Breast epithelium (tissue), 4 donors: ENCODE data around the gene TAS2R46. TPM values are rescaled to one million over a fixed set of nuclear protein-coding genes. Genes with fewer than 3 reads are reported as not detected.

Source experiments
- DNase-seq, 2 donors: peaks; one replicate each; pipeline ENCODE4 v3.0.0-alpha.2; 2019; ENCODE audit warnings: low spot score in 2 of 2
- H3K27ac ChIP-seq, 2 donors: fragments of 200-600 bp; sonication (generic) in 1 of 2; one replicate each; pipeline ENCODE4 v1.5.1; 2016 to 2019; ENCODE audit warnings: mild to moderate bottlenecking in 1 of 2
- H3K27me3 ChIP-seq, 2 donors: fragments of 200-600 bp; sonication (generic) in 1 of 2; one replicate each; pipeline versions ENCODE4 v1.5.1 to v1.6.0; 2017 to 2019; ENCODE audit warnings: control low read depth in 1 of 2, mild to moderate bottlenecking in 1 of 2
- H3K36me3 ChIP-seq: fragments of 200-600 bp; one replicate; pipeline ENCODE4 v1.5.1; 2019
- H3K4me1 ChIP-seq, 2 donors: fragments of 200-600 bp; sonication (generic); one replicate each; pipeline ENCODE4 v1.5.1; 2016 to 2019; ENCODE audit warnings: control low read depth in 1 of 2
- H3K4me3 ChIP-seq, 3 donors: fragments of 200-600 bp; sonication (generic); 1 replicate in 2 of 3; 2 replicates in 1 of 3; pipeline ENCODE4 v1.5.1; 2016 to 2019; ENCODE audit warnings: mild to moderate bottlenecking in 3 of 3, moderate library complexity in 2 of 3
- H3K9me3 ChIP-seq, 2 donors: fragments of 200-600 bp; sonication (generic) in 1 of 2; one replicate each; pipeline ENCODE4 v1.5.1; 2016 to 2019; ENCODE audit warnings: control low read depth in 1 of 2
- CTCF ChIP-seq, 3 donors: fragments of 450-650 bp; IDR thresholded peaks; one replicate each; pipeline ENCODE4 v1.5.1; 2016 to 2017; ENCODE audit warnings: antibody characterized with exemption in 3 of 3, mild to moderate bottlenecking in 3 of 3, moderate library complexity in 3 of 3
- POLR2A ChIP-seq: fragments of 450-650 bp; IDR thresholded peaks from one replicate; pipeline ENCODE4 v1.6.1; 2016; ENCODE audit warnings: antibody characterized with exemption, mild to moderate bottlenecking, moderate library complexity
- POLR2AphosphoS5 ChIP-seq, 3 donors: sonication (generic); formaldehyde crosslinking; IDR thresholded peaks; one replicate each; pipeline ENCODE4 v1.6.1; 2017; ENCODE audit warnings: antibody characterized with exemption in 3 of 3
- intact Hi-C: fragments of 100-400 bp; cut with DNase I; formaldehyde crosslinking; loops from one replicate; pipeline ENCODE4 v1.15.1; 2023; ENCODE audit warnings: low total_unique reads
- total RNA-seq, 3 donors: library from RNA; depleted of rRNA; stranded (reverse); fragments of >200 nt; gene quantifications; one replicate each; pipeline ENCODE4 v1.1.0, GENCODE V29; 2016

Gene TAS2R46
- total RNA-seq, 3 donors from 2014 or later: 3.2 to 4.6 (median 3.2) TPM

DNA sequence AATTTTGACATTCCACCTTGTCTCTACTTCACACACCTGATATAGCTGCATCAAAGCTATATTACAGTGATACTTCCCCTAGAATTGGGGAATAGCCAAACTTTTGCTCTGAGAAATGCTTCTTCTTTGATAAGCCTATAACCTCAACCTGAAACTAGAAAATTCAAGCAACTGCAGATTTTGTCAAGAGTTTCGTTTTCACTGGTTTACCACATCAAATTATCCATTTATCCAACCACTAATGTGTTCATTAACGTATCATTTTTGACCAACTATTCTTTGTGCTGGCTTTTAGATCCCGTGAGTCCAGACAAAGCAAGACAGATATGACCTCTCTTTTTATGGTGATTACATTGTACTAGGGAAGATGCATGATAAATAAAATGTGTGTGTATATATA, 13.5 kb upstream of the TAS2R46 start:
- no peaks in the 10 kb centered on the region for H3K4me1 ChIP-seq
- H3K27me3 ChIP-seq: no peaks in the 10 kb centered on the region
- peaks cover 0 to 4% of the 10 kb centered on the region in 2 donors for H3K9me3 ChIP-seq
- intact Hi-C loops: no loop called here
- H3K4me3 ChIP-seq: no peak overlapping the region
- no peak for TF ChIP-seq POLR2AphosphoS5 (IDR thresholded peaks at IDR 0.05)
- no peak for TF ChIP-seq POLR2A
- no peak for TF ChIP-seq CTCF (IDR thresholded peaks at IDR 0.05)
- no peak overlapping the region for H3K27ac ChIP-seq
- no peaks in the 10 kb centered on the region for H3K36me3 ChIP-seq
- no peak for DNase-seq

GRCh38 chr12:11071414-11071813, 9.3 kb upstream of the TAS2R46 start:
- TF ChIP-seq CTCF (IDR thresholded peaks at IDR 0.05) (no peak), POLR2AphosphoS5 (IDR thresholded peaks at IDR 0.05) (no peak), POLR2A (no peak)
- DNase-seq: no peak
- intact Hi-C loops: no loop called here
- Histone ChIP-seq H3K9me3 (no peaks in the 10 kb centered on the region), H3K27me3 (no peaks in the 10 kb centered on the region), H3K36me3 (no peaks in the 10 kb centered on the region), H3K4me3 (no peak overlapping the region), H3K4me1 (no peaks in the 10 kb centered on the region), H3K27ac (no peak overlapping the region)

DNA sequence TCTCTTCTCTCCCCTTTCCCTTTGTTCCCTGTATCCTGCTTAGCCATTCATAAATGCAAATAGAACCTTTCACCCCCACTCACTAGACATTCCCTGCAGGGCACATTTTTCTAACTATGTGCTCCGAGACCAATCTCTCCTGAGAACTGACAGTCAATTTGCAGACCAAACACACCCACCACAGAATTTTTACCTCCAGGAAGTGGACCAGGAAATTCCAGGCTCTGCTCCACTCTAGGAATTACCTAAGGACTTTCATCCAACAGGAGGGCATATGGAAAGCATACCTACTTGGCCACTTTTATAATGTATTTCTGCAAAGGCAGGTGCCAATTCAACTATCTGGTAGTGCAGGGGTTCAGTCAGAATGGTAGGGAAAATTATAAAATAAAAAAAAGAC, 8.9 kb upstream of the TAS2R46 start:
- intact Hi-C loops: no loop called here
- Histone ChIP-seq H3K4me3 (no peak overlapping the region), H3K36me3 (no peaks in the 10 kb centered on the region), H3K4me1 (no peaks in the 10 kb centered on the region), H3K27ac (no peak overlapping the region), H3K9me3 (no peaks in the 10 kb centered on the region), H3K27me3 (no peaks in the 10 kb centered on the region)
- no peak for TF ChIP-seq POLR2AphosphoS5 (IDR thresholded peaks at IDR 0.05)
- TF ChIP-seq POLR2A: no peak
- no peak for TF ChIP-seq CTCF (IDR thresholded peaks at IDR 0.05)
- no peak for DNase-seq

- no peaks in the 10 kb centered on the region for H3K4me1 ChIP-seq
- no peak overlapping the region for H3K27ac ChIP-seq
- H3K9me3 ChIP-seq: no peaks in the 10 kb centered on the region
- H3K36me3 ChIP-seq: no peaks in the 10 kb centered on the region
- no peak for DNase-seq
- no peak overlapping the region for H3K4me3 ChIP-seq
- TF ChIP-seq CTCF (IDR thresholded peaks at IDR 0.05) (no peak), POLR2A (no peak), POLR2AphosphoS5 (IDR thresholded peaks at IDR 0.05) (no peak)
- no peaks in the 10 kb centered on the region for H3K27me3 ChIP-seq
- intact Hi-C loops: no loop called here
Observed at GRCh38 chr12:11069854-11070365, 7.8 kb upstream of the TAS2R46 start.

DNA sequence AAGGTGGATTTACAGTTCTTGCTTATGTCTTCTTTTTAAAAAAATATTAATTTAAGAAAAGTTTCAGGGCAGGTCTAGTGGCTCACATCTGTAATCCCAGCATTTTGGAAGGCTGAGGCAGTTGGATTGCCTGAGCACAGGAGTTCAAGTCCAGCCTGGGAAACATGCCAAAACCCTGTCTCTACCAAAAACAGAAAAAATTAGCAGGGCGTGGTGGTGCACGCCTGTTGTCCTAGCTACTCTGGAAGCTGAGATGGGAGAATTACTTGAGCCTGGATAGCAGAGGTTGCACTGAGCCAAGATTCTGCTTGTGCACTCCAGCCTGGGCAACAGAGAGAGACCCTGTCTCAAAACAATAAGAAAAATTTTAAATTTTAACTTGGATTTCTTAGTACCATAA, 5.4 kb upstream of the TAS2R46 start:
- no peak overlapping the region for H3K27ac ChIP-seq
- no peaks in the 10 kb centered on the region for H3K36me3 ChIP-seq
- H3K4me1 ChIP-seq: no peaks in the 10 kb centered on the region
- H3K9me3 ChIP-seq: no peaks in the 10 kb centered on the region
- no peaks in the 10 kb centered on the region for H3K27me3 ChIP-seq
- intact Hi-C loops: no loop called here
- H3K4me3 ChIP-seq: no peak overlapping the region
- no peak for DNase-seq
- TF ChIP-seq POLR2AphosphoS5 (IDR thresholded peaks at IDR 0.05) (no peak), CTCF (IDR thresholded peaks at IDR 0.05) (no peak), POLR2A (no peak)
